ENCODE measurements around the gene SPIRE2. TPM values are rescaled to one million over a fixed set of nuclear protein-coding genes. Genes with fewer than 3 reads are reported as not detected.
A peak's percentile ranks its signal among the peaks of the same experiment; 100 is the strongest.

SPIRE2 gene
- total and polyA plus RNA-seq, 9 of the 15 experiments (the other 6 are each of a cell fraction or from before 2014, with no cell fraction given) = 0.70 to 7.5 (median 4.6) TPM

- peak; percentile 53 for TF ChIP-seq MYC (IDR thresholded peaks at IDR 0.05; ENCODE audit: low read depth, low read length)
- TF ChIP-seq MYC (CRISPR knock-in tag; IDR thresholded peaks at IDR 0.05; ENCODE audit: borderline replicate concordance, low read depth) = no peak
- TF ChIP-seq POLR2G (IDR thresholded peaks at IDR 0.05; ENCODE audit: low read depth, low read length) = peak; percentile 71
- TF ChIP-seq ZNF589 (CRISPR knock-in tag; IDR thresholded peaks at IDR 0.05; ENCODE audit: low read depth) = peak; percentile 69; the same call in 1 of the 2 replicates
- no peak for TF ChIP-seq TSHZ1 (CRISPR knock-in tag; IDR thresholded peaks at IDR 0.05)
- TF ChIP-seq VEZF1 (CRISPR knock-in tag; IDR thresholded peaks at IDR 0.05) = peak; percentile 92
- TF ChIP-seq CXXC5 (CRISPR knock-in tag; IDR thresholded peaks at IDR 0.05) = peak; percentile 93
- TF ChIP-seq JUN (IDR thresholded peaks at IDR 0.05; ENCODE audit: borderline replicate concordance, low read depth, low read length) = peak; percentile 18; the same call in 1 of the 2 replicates
- TF ChIP-seq JUN (CRISPR knock-in tag; IDR thresholded peaks at IDR 0.05; ENCODE audit: borderline replicate concordance) = no peak
- peak; percentile 66 for TF ChIP-seq THAP12 (CRISPR knock-in tag; IDR thresholded peaks at IDR 0.05)
- peak; percentile 71; the same call in 1 of the 2 replicates for TF ChIP-seq ZNF644 (tag; IDR thresholded peaks at IDR 0.05; ENCODE audit: low read depth)
- TF ChIP-seq ZNF561 (CRISPR knock-in tag; conservative IDR thresholded peaks at IDR 0.05) = no peak
- TF ChIP-seq FIP1L1 (IDR thresholded peaks at IDR 0.05; ENCODE audit: low read depth, low read length, poor library complexity, severe bottlenecking) = no peak
- peak; percentile 86 for TF ChIP-seq CCNT2 (IDR thresholded peaks at IDR 0.05; ENCODE audit: borderline replicate concordance, extremely low read depth, insufficient read length, low read depth, low read length)
- TF ChIP-seq, protein P1, sequence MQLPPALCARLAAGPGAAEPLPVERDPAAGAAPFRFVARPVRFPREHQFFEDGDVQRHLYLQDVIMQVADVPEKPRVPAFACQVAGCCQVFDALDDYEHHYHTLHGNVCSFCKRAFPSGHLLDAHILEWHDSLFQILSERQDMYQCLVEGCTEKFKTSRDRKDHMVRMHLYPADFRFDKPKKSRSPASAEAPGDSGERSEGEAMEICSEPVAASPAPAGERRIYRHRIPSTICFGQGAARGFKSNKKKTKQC (CRISPR knock-in tag; IDR thresholded peaks at IDR 0.05) = peak; percentile 33; the same call in 1 of the 2 replicates
- peak; percentile 38; the same call in 1 of the 2 replicates for TF ChIP-seq HCFC1 (IDR thresholded peaks at IDR 0.05; ENCODE audit: low read depth, low read length)
- peak; percentile 83; the same call in 1 of the 2 replicates for TF ChIP-seq CTBP1 (IDR thresholded peaks at IDR 0.05; ENCODE audit: borderline replicate concordance)
Measured at GRCh38 chr16:89828199-89828869, at the start of gene SPIRE2 (continued).

Measured in K562 (cell line).